HG03469 (cell line): Measurements from ENCODE around the gene MFAP4.

Experiments
- ATAC-seq: cut with Tn5 transposase; IDR thresholded peaks from one replicate; pipeline ENCODE4 v1.9.1; 2021; ENCODE audit warnings: mild to moderate bottlenecking, moderate library complexity, moderate number of reproducible peaks; ENCODE audit not compliant: unreplicated experiment

MFAP4 gene

GRCh38 chr17:19386051-19386929 lies 700 bp downstream of the MFAP4 start:
- ATAC-seq = no peak

- no peak for ATAC-seq
Observed at GRCh38 chr17:19385521-19385983, 1.4 kb downstream of the MFAP4 start.

- ATAC-seq = no peak
Observed at GRCh38 chr17:19384723-19385391, 2.1 kb downstream of the MFAP4 start.

- ATAC-seq = no peak
Observed at GRCh38 chr17:19383681-19384470, 3.1 kb downstream of the MFAP4 start.

- ATAC-seq = no peak
Observed at GRCh38 chr17:19382531-19383444, 4.2 kb downstream of the MFAP4 start.

GRCh38 chr17:19381741-19382444 lies 5.1 kb downstream of the MFAP4 start:
- ATAC-seq = no peak

- ATAC-seq = no peak
Observed at GRCh38 chr17:19381361-19381740, 5.6 kb downstream of the MFAP4 start.

- ATAC-seq = no peak
Observed at GRCh38 chr17:19380481-19381301, 6.3 kb downstream of the MFAP4 start.

GRCh38 chr17:19379361-19380065 lies 7.5 kb downstream of the MFAP4 start:
- ATAC-seq = no peak

GRCh38 chr17:19378416-19379360 lies 8.3 kb downstream of the MFAP4 start, which contains the start of gene MAPK7:
Gene MAPK7, plus strand, starts transcription at chr17:19378498. Its CDS starts 403 bp downstream, at chr17:19378901.
- ATAC-seq = no peak

- ATAC-seq = peak; percentile 91
Observed at GRCh38 chr17:19377602-19378415, 9.2 kb downstream of the MFAP4 start.

GRCh38 chr17:19376811-19377210 lies 10.2 kb downstream of the MFAP4 start:
- ATAC-seq = no peak

GRCh38 chr17:19375732-19376131 lies 11.3 kb downstream of the MFAP4 start:
- ATAC-seq = no peak

- ATAC-seq = no peak
Observed at GRCh38 chr17:19374136-19374535, 12.9 kb downstream of the MFAP4 start.

GRCh38 chr17:19372866-19373504 lies 14.0 kb downstream of the MFAP4 start:
- no peak for ATAC-seq

GRCh38 chr17:19372439-19372838 lies 14.6 kb downstream of the MFAP4 start:
- no peak for ATAC-seq
